DOHH2 (cell line): ENCODE results near the gene CFAP46.

Source experiments
- H3F3A ChIP-seq: fragments of 200-600 bp; sonication (generic), shearing (Covaris generic); 2 replicates; pipeline ENCODE4 v1.6.0; 2016; ENCODE audit warnings: antibody characterized with exemption, mild to moderate bottlenecking; ENCODE audit not compliant: control insufficient read depth, insufficient read depth
- H3K27ac ChIP-seq: fragments of 200-600 bp; sonication (generic); 2 replicates; pipeline ENCODE4 v1.5.1; 2014; ENCODE audit warnings: low read depth, mild to moderate bottlenecking, low read length, moderate library complexity
- H3K27me3 ChIP-seq: fragments of 200-600 bp; sonication (generic); 2 replicates; pipeline ENCODE4 v1.6.1; 2014; ENCODE audit warnings: mild to moderate bottlenecking, low read length, mixed read lengths; ENCODE audit not compliant: control insufficient read depth
- H3K36me3 ChIP-seq: fragments of 200-600 bp; sonication (generic); 2 replicates; pipeline ENCODE4 v1.6.1; 2014; ENCODE audit warnings: mild to moderate bottlenecking, low read length, moderate library complexity, mixed read lengths; ENCODE audit not compliant: control insufficient read depth
- H3K4me1 ChIP-seq: fragments of 200-600 bp; sonication (generic); 2 replicates; pipeline ENCODE4 v1.6.1; 2014; ENCODE audit warnings: mild to moderate bottlenecking, low read length, mixed read lengths; ENCODE audit not compliant: control insufficient read depth
- H3K4me2 ChIP-seq: fragments of 200-600 bp; sonication (generic); 2 replicates; pipeline ENCODE4 v1.6.0; 2014; ENCODE audit warnings: mild to moderate bottlenecking, low read length, moderate library complexity
- H3K4me3 ChIP-seq: fragments of 200-600 bp; sonication (generic); 2 replicates; pipeline ENCODE4 v1.5.1; 2014; ENCODE audit warnings: mild to moderate bottlenecking, low read length, mixed read lengths
- H3K79me2 ChIP-seq: fragments of 200-600 bp; sonication (generic); 2 replicates; pipeline ENCODE4 v1.6.1; 2014; ENCODE audit warnings: mild to moderate bottlenecking, low read length, mixed read lengths; ENCODE audit not compliant: control insufficient read depth
- H3K9me2 ChIP-seq: fragments of 200-600 bp; sonication (generic); replicated peaks from 2 replicates; pipeline ENCODE4 v1.6.1; 2014; ENCODE audit warnings: mild to moderate bottlenecking, low read length, mixed read lengths; ENCODE audit not compliant: control insufficient read depth
- H3K9me3 ChIP-seq: fragments of 200-600 bp; sonication (generic); 2 replicates; pipeline ENCODE4 v1.6.1; 2014; ENCODE audit warnings: antibody characterized with exemption, low read length, mixed read lengths; ENCODE audit not compliant: control insufficient read depth, insufficient read depth
- H4K20me1 ChIP-seq: fragments of 200-600 bp; sonication (generic); 2 replicates; pipeline ENCODE4 v1.6.0; 2014; ENCODE audit warnings: low read depth, mild to moderate bottlenecking, antibody characterized with exemption, low read length, moderate library complexity; ENCODE audit not compliant: control insufficient read depth, insufficient read depth
- EZH2phosphoT487 ChIP-seq: fragments of 200-600 bp; sonication (generic); IDR thresholded peaks from 2 replicates; pipeline ENCODE4 v1.6.1; 2017; ENCODE audit warnings: borderline replicate concordance, mild to moderate bottlenecking, antibody characterized with exemption, low read length, moderate library complexity, mixed read lengths
- TF ChIP-seq, protein P1 (sequence below): fragments of 200-600 bp; sonication (generic); IDR thresholded peaks from one replicate; pipeline ENCODE4 v1.5.1; 2014; ENCODE audit warnings: antibody characterized with exemption, mild to moderate bottlenecking, low read depth, low read length; ENCODE audit not compliant: poor library complexity, severe bottlenecking

The CFAP46 gene

DNA sequence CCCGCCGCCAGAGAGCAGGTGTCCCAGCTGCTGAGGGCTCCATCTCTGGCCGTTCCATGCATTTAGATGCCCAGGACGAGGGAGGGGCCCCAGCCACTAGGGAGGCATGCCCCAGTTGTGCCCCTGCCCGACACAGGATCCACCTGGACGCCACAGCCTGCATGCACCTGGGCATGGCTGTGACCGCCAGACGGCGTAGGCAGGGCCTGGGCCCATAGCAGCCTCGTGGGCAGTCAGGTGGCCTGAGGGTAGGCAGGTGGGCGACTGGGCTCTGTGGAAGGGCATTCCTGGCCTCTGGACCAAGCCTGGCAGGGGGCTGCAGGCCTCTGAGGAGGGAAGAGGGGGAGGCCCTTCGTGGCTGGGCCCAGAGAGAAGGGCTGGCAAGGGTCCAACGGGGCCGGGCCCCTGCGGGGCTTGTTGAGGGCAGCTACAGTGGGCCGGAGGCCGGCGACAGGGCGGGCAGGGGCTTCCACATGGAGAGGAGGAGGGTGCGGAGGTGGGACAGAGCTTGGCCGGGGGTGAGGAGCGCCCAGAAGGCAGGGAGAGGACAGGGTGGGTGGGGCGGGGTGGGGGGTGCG is 80.4 kb downstream of the CFAP46 start:
- TF ChIP-seq, protein P1, sequence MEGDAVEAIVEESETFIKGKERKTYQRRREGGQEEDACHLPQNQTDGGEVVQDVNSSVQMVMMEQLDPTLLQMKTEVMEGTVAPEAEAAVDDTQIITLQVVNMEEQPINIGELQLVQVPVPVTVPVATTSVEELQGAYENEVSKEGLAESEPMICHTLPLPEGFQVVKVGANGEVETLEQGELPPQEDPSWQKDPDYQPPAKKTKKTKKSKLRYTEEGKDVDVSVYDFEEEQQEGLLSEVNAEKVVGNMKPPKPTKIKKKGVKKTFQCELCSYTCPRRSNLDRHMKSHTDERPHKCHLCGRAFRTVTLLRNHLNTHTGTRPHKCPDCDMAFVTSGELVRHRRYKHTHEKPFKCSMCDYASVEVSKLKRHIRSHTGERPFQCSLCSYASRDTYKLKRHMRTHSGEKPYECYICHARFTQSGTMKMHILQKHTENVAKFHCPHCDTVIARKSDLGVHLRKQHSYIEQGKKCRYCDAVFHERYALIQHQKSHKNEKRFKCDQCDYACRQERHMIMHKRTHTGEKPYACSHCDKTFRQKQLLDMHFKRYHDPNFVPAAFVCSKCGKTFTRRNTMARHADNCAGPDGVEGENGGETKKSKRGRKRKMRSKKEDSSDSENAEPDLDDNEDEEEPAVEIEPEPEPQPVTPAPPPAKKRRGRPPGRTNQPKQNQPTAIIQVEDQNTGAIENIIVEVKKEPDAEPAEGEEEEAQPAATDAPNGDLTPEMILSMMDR = no peak
- no peak for TF ChIP-seq EZH2phosphoT487
- H3K27me3 ChIP-seq = no peaks in the 10 kb centered on the region
- H3K4me3 ChIP-seq = no peak overlapping the region
- no peaks in the 10 kb centered on the region for H4K20me1 ChIP-seq
- no peaks in the 10 kb centered on the region for H3K9me3 ChIP-seq
- H3K4me1 ChIP-seq = no peaks in the 10 kb centered on the region
- H3K9me2 ChIP-seq = no peaks in the 10 kb centered on the region
- no peaks in the 10 kb centered on the region for H3F3A ChIP-seq
- no peak overlapping the region for H3K27ac ChIP-seq
- H3K4me2 ChIP-seq = no peak overlapping the region
- H3K36me3 ChIP-seq = no peaks in the 10 kb centered on the region
- H3K79me2 ChIP-seq = no peaks in the 10 kb centered on the region

- H3K36me3 ChIP-seq = no peaks in the 10 kb centered on the region
- no peaks in the 10 kb centered on the region for H3F3A ChIP-seq
- H3K27me3 ChIP-seq = no peaks in the 10 kb centered on the region
- TF ChIP-seq, protein P1 = no peak
- no peak for TF ChIP-seq EZH2phosphoT487
- H3K79me2 ChIP-seq = no peaks in the 10 kb centered on the region
- no peaks in the 10 kb centered on the region for H3K4me1 ChIP-seq
- H3K27ac ChIP-seq = no peak overlapping the region
- no peaks in the 10 kb centered on the region for H4K20me1 ChIP-seq
- no peaks in the 10 kb centered on the region for H3K9me2 ChIP-seq
- no peak overlapping the region for H3K4me2 ChIP-seq
- no peak overlapping the region for H3K4me3 ChIP-seq
- no peaks in the 10 kb centered on the region for H3K9me3 ChIP-seq
Observed at GRCh38 chr10:132861116-132861691, 81.2 kb downstream of the CFAP46 start.

- H3K27me3 ChIP-seq = no peaks in the 10 kb centered on the region
- no peaks in the 10 kb centered on the region for H3K36me3 ChIP-seq
- H3K4me1 ChIP-seq = no peaks in the 10 kb centered on the region
- no peaks in the 10 kb centered on the region for H4K20me1 ChIP-seq
- H3K9me3 ChIP-seq = no peaks in the 10 kb centered on the region
- no peaks in the 10 kb centered on the region for H3K79me2 ChIP-seq
- no peak for TF ChIP-seq EZH2phosphoT487
- TF ChIP-seq, protein P1 = no peak
- H3K4me3 ChIP-seq = no peak overlapping the region
- H3K9me2 ChIP-seq = no peaks in the 10 kb centered on the region
- no peak overlapping the region for H3K4me2 ChIP-seq
- H3F3A ChIP-seq = no peaks in the 10 kb centered on the region
- no peak overlapping the region for H3K27ac ChIP-seq
Observed at GRCh38 chr10:132860532-132860931, 81.8 kb downstream of the CFAP46 start.
